Suprapubic skin (tissue), 4 donors: ENCODE data around the gene TEAD1. TPM values are rescaled to one million over a fixed set of nuclear protein-coding genes. Genes with fewer than 3 reads are reported as not detected.

Source experiments
- DNase-seq, 2 donors: peaks; one replicate each; pipeline ENCODE4 v3.0.0-alpha.2; 2019; ENCODE audit warnings: low spot score in 2 of 2
- H3K27ac ChIP-seq: fragments of 200-600 bp; sonication (generic); one replicate; pipeline ENCODE4 v1.5.1; 2019
- H3K27me3 ChIP-seq: fragments of 200-600 bp; sonication (generic); one replicate; pipeline ENCODE4 v1.5.1; 2019
- H3K36me3 ChIP-seq: fragments of 200-600 bp; sonication (generic); one replicate; pipeline ENCODE4 v1.5.1; 2019
- H3K4me1 ChIP-seq: fragments of 200-600 bp; sonication (generic); one replicate; pipeline ENCODE4 v1.5.1; 2019
- H3K4me3 ChIP-seq: fragments of 200-600 bp; sonication (generic); one replicate; pipeline ENCODE4 v1.5.1; 2019; ENCODE audit warnings: mild to moderate bottlenecking
- H3K9me3 ChIP-seq: fragments of 200-600 bp; sonication (generic); one replicate; pipeline ENCODE4 v1.5.1; 2019
- CTCF ChIP-seq, 2 donors: fragments of 200-600 bp in 1 of 2; fragments of 450-650 bp in 1 of 2; sonication (generic) in 1 of 2; IDR thresholded peaks; one replicate each; pipeline ENCODE4 v1.5.1; 2016 to 2019; ENCODE audit warnings: antibody characterized with exemption in 2 of 2, mild to moderate bottlenecking in 1 of 2, moderate library complexity in 1 of 2
- EP300 ChIP-seq: sonication (generic); formaldehyde crosslinking; IDR thresholded peaks from one replicate; pipeline ENCODE4 v1.6.1; 2017; ENCODE audit warnings: antibody characterized with exemption
- POLR2A ChIP-seq, 2 donors: fragments of 450-650 bp; IDR thresholded peaks; one replicate each; pipeline ENCODE4 v1.6.1; 2017; ENCODE audit warnings: antibody characterized with exemption in 2 of 2, mild to moderate bottlenecking in 2 of 2, moderate library complexity in 2 of 2
- POLR2AphosphoS5 ChIP-seq, 3 donors: sonication (generic); formaldehyde crosslinking; IDR thresholded peaks; one replicate each; pipeline ENCODE4 v1.6.1; 2017; ENCODE audit warnings: antibody characterized with exemption in 3 of 3
- WGBS: methylation state at CpG from one replicate; pipeline ENCODE4 v1.1.5; 2018; 5-methylcytosine and 5-hydroxymethylcytosine counted together
- total RNA-seq, 4 donors: library from RNA; depleted of rRNA; stranded (reverse); fragments of >200 nt; gene quantifications; one replicate each; pipeline ENCODE4 v1.1.0, GENCODE V29; 2016

TEAD1 gene
- total RNA-seq, 4 donors from 2014 or later, result 60.3 to 84.8 (median 72.4) TPM

GRCh38 chr11:12900496-12900895 lies 226.3 kb downstream of the TEAD1 start:
- WGBS, result 50% methylated on average over 2 of the region's 2 CpGs
- Histone ChIP-seq H3K4me1 (no peaks in the 10 kb centered on the region), H3K36me3 (peaks cover 20% of the 10 kb centered on the region), H3K27ac (no peak overlapping the region), H3K27me3 (no peaks in the 10 kb centered on the region), H3K4me3 (no peak overlapping the region), H3K9me3 (no peaks in the 10 kb centered on the region)
- TF ChIP-seq CTCF (IDR thresholded peaks at IDR 0.05) (no peak), EP300 (no peak), POLR2AphosphoS5 (IDR thresholded peaks at IDR 0.05) (no peak), POLR2A (IDR thresholded peaks at IDR 0.05) (no peak)
- DNase-seq, result no peak

- no peak for TF ChIP-seq CTCF (IDR thresholded peaks at IDR 0.05)
- no peak for DNase-seq
- H3K4me3 ChIP-seq, result no peak overlapping the region
- WGBS, result 83% methylated on average over 1 of the region's 1 CpG
- H3K27me3 ChIP-seq, result no peaks in the 10 kb centered on the region
- no peaks in the 10 kb centered on the region for H3K9me3 ChIP-seq
- H3K4me1 ChIP-seq, result no peaks in the 10 kb centered on the region
- peaks cover 20% of the 10 kb centered on the region for H3K36me3 ChIP-seq
- H3K27ac ChIP-seq, result no peak overlapping the region
Measured at GRCh38 chr11:12901272-12901671, 227.1 kb downstream of the TEAD1 start.

- Histone ChIP-seq H3K4me3 (no peak overlapping the region), H3K27me3 (no peaks in the 10 kb centered on the region), H3K4me1 (no peaks in the 10 kb centered on the region), H3K9me3 (no peaks in the 10 kb centered on the region), H3K36me3 (peaks cover 20% of the 10 kb centered on the region), H3K27ac (no peak overlapping the region)
- DNase-seq, result no peak
- TF ChIP-seq POLR2AphosphoS5 (IDR thresholded peaks at IDR 0.05) (no peak), CTCF (IDR thresholded peaks at IDR 0.05) (no peak), EP300 (no peak), POLR2A (IDR thresholded peaks at IDR 0.05) (no peak)
- 92% methylated on average over 7 of the region's 7 CpGs for WGBS
Measured at GRCh38 chr11:12901874-12902481, 227.8 kb downstream of the TEAD1 start.

GRCh38 chr11:12902791-12903486 lies 228.7 kb downstream of the TEAD1 start:
- Histone ChIP-seq H3K27ac (no peak overlapping the region), H3K4me1 (no peaks in the 10 kb centered on the region), H3K36me3 (peaks cover 20% of the 10 kb centered on the region), H3K27me3 (no peaks in the 10 kb centered on the region), H3K9me3 (no peaks in the 10 kb centered on the region), H3K4me3 (no peak overlapping the region)
- 85% methylated on average over 6 of the region's 6 CpGs for WGBS
- no peak for DNase-seq
- TF ChIP-seq CTCF (IDR thresholded peaks at IDR 0.05), result no peak
- TF ChIP-seq EP300, result no peak
- TF ChIP-seq POLR2AphosphoS5 (IDR thresholded peaks at IDR 0.05), result no peak
- no peak for TF ChIP-seq POLR2A (IDR thresholded peaks at IDR 0.05)

- WGBS, result 81% methylated on average over 4 of the region's 4 CpGs
- no peaks in the 10 kb centered on the region for H3K9me3 ChIP-seq
- H3K36me3 ChIP-seq, result peaks cover 20% of the 10 kb centered on the region
- H3K4me3 ChIP-seq, result no peak overlapping the region
- no peaks in the 10 kb centered on the region for H3K27me3 ChIP-seq
- TF ChIP-seq EP300 (no peak), CTCF (IDR thresholded peaks at IDR 0.05) (no peak), POLR2A (IDR thresholded peaks at IDR 0.05) (no peak), POLR2AphosphoS5 (IDR thresholded peaks at IDR 0.05) (no peak)
- H3K4me1 ChIP-seq, result no peaks in the 10 kb centered on the region
- H3K27ac ChIP-seq, result no peak overlapping the region
- DNase-seq, result no peak
Measured at GRCh38 chr11:12905435-12905834, 231.2 kb downstream of the TEAD1 start.
